Measurements from ENCODE around the gene PSORS1C2.

DNA sequence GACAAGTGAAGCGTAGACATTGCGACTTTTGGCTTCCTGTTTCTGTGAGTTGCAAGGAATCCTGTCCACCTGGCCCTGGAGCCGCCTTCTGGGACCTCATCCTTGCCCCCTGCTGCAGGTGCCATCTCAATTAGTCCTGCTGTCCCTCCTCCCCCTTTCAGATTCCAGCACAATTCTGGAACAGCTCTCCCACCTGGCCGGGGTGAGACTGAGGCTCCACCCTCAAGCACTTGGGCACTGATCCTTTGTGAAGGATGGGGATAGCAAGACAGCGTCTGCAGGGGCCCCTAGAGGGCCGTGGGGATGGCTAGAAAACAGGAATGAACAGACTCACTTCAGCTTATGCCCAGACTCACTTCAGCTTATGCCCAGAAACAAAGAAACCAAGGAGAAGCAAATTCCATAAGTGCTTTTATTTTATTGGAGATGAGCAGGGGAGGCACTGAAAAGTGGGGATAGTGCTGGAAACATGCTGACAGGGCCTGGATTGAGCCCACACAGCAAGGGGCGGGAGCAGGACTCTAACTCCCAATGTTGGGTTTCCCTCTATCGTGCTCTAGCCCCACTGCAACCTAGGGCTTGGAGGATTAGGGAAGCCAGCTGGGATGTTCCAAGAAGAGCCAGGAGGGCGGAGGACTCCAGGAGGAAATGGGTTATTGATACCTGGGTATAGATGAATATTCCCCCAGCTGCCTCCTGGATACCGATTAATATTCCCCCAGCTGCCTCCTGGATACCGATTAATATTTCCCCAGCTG, 27.9 kb downstream of the PSORS1C2 start:
- no peak for TF ChIP-seq POLR2A (IDR thresholded peaks at IDR 0.05)
- TF ChIP-seq, protein P1, sequence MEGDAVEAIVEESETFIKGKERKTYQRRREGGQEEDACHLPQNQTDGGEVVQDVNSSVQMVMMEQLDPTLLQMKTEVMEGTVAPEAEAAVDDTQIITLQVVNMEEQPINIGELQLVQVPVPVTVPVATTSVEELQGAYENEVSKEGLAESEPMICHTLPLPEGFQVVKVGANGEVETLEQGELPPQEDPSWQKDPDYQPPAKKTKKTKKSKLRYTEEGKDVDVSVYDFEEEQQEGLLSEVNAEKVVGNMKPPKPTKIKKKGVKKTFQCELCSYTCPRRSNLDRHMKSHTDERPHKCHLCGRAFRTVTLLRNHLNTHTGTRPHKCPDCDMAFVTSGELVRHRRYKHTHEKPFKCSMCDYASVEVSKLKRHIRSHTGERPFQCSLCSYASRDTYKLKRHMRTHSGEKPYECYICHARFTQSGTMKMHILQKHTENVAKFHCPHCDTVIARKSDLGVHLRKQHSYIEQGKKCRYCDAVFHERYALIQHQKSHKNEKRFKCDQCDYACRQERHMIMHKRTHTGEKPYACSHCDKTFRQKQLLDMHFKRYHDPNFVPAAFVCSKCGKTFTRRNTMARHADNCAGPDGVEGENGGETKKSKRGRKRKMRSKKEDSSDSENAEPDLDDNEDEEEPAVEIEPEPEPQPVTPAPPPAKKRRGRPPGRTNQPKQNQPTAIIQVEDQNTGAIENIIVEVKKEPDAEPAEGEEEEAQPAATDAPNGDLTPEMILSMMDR (IDR thresholded peaks at IDR 0.05): no peak
